Neural progenitor cell (in vitro differentiated cells): ENCODE data around the gene VTCN1. TPM values are rescaled to one million over a fixed set of nuclear protein-coding genes. Genes with fewer than 3 reads are reported as not detected.

ENCODE experiments used
- DNase-seq: peaks from one replicate; pipeline ENCODE4 v3.0.0-alpha.2; 2016; ENCODE audit warnings: low spot score
- H2AFZ ChIP-seq: fragments of 200-600 bp; sonication (generic); replicated peaks from 2 replicates; pipeline ENCODE4 v1.6.1; 2016; ENCODE audit warnings: antibody characterized with exemption
- H3F3A ChIP-seq: fragments of 200-600 bp; sonication (generic); 2 replicates; pipeline ENCODE4 v1.6.1; 2016; ENCODE audit warnings: antibody characterized with exemption, low read depth
- H3K27ac ChIP-seq: fragments of 200-600 bp; sonication (generic); 2 replicates; pipeline ENCODE4 v1.5.1; 2016; ENCODE audit warnings: mild to moderate bottlenecking
- H3K27me3 ChIP-seq: fragments of 200-600 bp; sonication (generic); 2 replicates; pipeline ENCODE4 v1.6.1; 2016; ENCODE audit warnings: mild to moderate bottlenecking, moderate library complexity
- H3K36me3 ChIP-seq: fragments of 200-600 bp; sonication (generic); 2 replicates; pipeline ENCODE4 v1.5.1; 2016
- H3K4me1 ChIP-seq: fragments of 200-600 bp; sonication (generic); 2 replicates; pipeline ENCODE4 v1.6.1; 2016; ENCODE audit warnings: mixed run types
- H3K4me2 ChIP-seq: fragments of 200-600 bp; sonication (generic); 2 replicates; pipeline ENCODE4 v1.6.1; 2016
- H3K4me3 ChIP-seq: fragments of 200-600 bp; sonication (generic); 2 replicates; pipeline ENCODE4 v1.5.1; 2016
- H3K79me2 ChIP-seq: fragments of 200-600 bp; sonication (generic); 2 replicates; pipeline ENCODE4 v1.6.1; 2016; ENCODE audit warnings: low read depth
- H3K9ac ChIP-seq: fragments of 200-600 bp; sonication (generic); 2 replicates; pipeline ENCODE4 v1.6.1; 2016
- H3K9me3 ChIP-seq: fragments of 200-600 bp; sonication (generic); 2 replicates; pipeline ENCODE4 v1.5.1; 2016; ENCODE audit warnings: low read depth
- H4K20me1 ChIP-seq: fragments of 200-600 bp; sonication (generic); 2 replicates; pipeline ENCODE4 v1.6.1; 2016; ENCODE audit warnings: low read depth
- H3K27ac Mint-ChIP-seq: 3 replicates; pipeline ENCODE4 v1.8.0; 2021; ENCODE audit warnings: mixed read lengths
- H3K27me3 Mint-ChIP-seq: 2 replicates; pipeline ENCODE4 v1.8.0; 2022; ENCODE audit warnings: low read depth, mild to moderate bottlenecking, inconsistent platforms, moderate library complexity, mixed read lengths; ENCODE audit not compliant: insufficient read depth
- H3K36me3 Mint-ChIP-seq: 3 replicates; pipeline ENCODE4 v1.8.0; 2021; ENCODE audit warnings: mixed read lengths
- H3K4me1 Mint-ChIP-seq: 3 replicates; pipeline ENCODE4 v1.8.0; 2021; ENCODE audit warnings: mixed read lengths
- H3K4me3 Mint-ChIP-seq: 3 replicates; pipeline ENCODE4 v1.8.0; 2021; ENCODE audit warnings: mild to moderate bottlenecking, moderate library complexity, mixed read lengths
- H3K9me3 Mint-ChIP-seq: 3 replicates; pipeline ENCODE4 v1.8.0; 2020; ENCODE audit warnings: mixed read lengths
- CTCF ChIP-seq: fragments of 200-600 bp; sonication (generic); IDR thresholded peaks from 2 replicates; pipeline ENCODE4 v1.5.1; 2017; ENCODE audit warnings: antibody characterized with exemption, mild to moderate bottlenecking
- EZH2 ChIP-seq: fragments of 200-600 bp; sonication (generic); IDR thresholded peaks from 2 replicates; pipeline ENCODE4 v1.6.1; 2017; ENCODE audit warnings: antibody characterized with exemption, mild to moderate bottlenecking, moderate library complexity
- EZH2phosphoT487 ChIP-seq: fragments of 200-600 bp; sonication (generic); IDR thresholded peaks from 2 replicates; pipeline ENCODE4 v1.6.1; 2017; ENCODE audit warnings: antibody characterized with exemption
- total RNA-seq: library from RNA; depleted of rRNA; stranded (reverse); fragments of >200 nt; gene quantifications from 2 replicates; pipeline ENCODE4 v1.2.3, GENCODE V29; 2015; ENCODE audit warnings: low replicate concordance

Gene VTCN1
- total RNA-seq, 1 donor from 2014 or later = 0.11 TPM

- no peak overlapping the region for H3K9ac ChIP-seq
- peaks cover 7% of the 10 kb centered on the region for H3K4me1 ChIP-seq
- peaks cover 5% of the 10 kb centered on the region for H3K9me3 ChIP-seq
- H3K36me3 ChIP-seq = no peaks in the 10 kb centered on the region
- H3K79me2 ChIP-seq = no peaks in the 10 kb centered on the region
- no peaks in the 10 kb centered on the region for H3K27me3 ChIP-seq
- peaks cover 16% of the 10 kb centered on the region for H3K4me1 Mint-ChIP-seq
- no peak overlapping the region for H3K27ac ChIP-seq
- H3K4me2 ChIP-seq = peak overlapping the region; percentile 9
- peak overlapping the region; percentile 3 for H3K27ac Mint-ChIP-seq
- no peaks in the 10 kb centered on the region for H3K36me3 Mint-ChIP-seq
- peaks cover 11% of the 10 kb centered on the region for H3K9me3 Mint-ChIP-seq
- no peak overlapping the region for H3K4me3 ChIP-seq
- no peak overlapping the region for H3K4me3 Mint-ChIP-seq
- no peaks in the 10 kb centered on the region for H3F3A ChIP-seq
- no peak for DNase-seq
- no peaks in the 10 kb centered on the region for H3K27me3 Mint-ChIP-seq
- H4K20me1 ChIP-seq = no peaks in the 10 kb centered on the region
- no peak overlapping the region for H2AFZ ChIP-seq
- TF ChIP-seq CTCF (no peak), EZH2 (no peak), EZH2phosphoT487 (no peak)
Measured at GRCh38 chr1:117188816-117189437, 21.8 kb downstream of the VTCN1 start.

GRCh38 chr1:117188170-117188815 lies 22.4 kb downstream of the VTCN1 start:
- peaks cover 7% of the 10 kb centered on the region for H3K4me1 ChIP-seq
- no peak overlapping the region for H3K4me3 ChIP-seq
- no peak overlapping the region for H3K4me2 ChIP-seq
- no peak overlapping the region for H3K27ac Mint-ChIP-seq
- H3K9me3 Mint-ChIP-seq = peaks cover 11% of the 10 kb centered on the region
- no peaks in the 10 kb centered on the region for H4K20me1 ChIP-seq
- no peak overlapping the region for H3K9ac ChIP-seq
- H3K4me3 Mint-ChIP-seq = no peak overlapping the region
- no peaks in the 10 kb centered on the region for H3K36me3 Mint-ChIP-seq
- H2AFZ ChIP-seq = no peak overlapping the region
- no peaks in the 10 kb centered on the region for H3K27me3 Mint-ChIP-seq
- peaks cover 16% of the 10 kb centered on the region for H3K4me1 Mint-ChIP-seq
- H3K27ac ChIP-seq = no peak overlapping the region
- no peak for DNase-seq
- no peaks in the 10 kb centered on the region for H3F3A ChIP-seq
- TF ChIP-seq CTCF (no peak), EZH2phosphoT487 (no peak), EZH2 (no peak)
- no peaks in the 10 kb centered on the region for H3K27me3 ChIP-seq
- no peaks in the 10 kb centered on the region for H3K36me3 ChIP-seq
- peaks cover 5% of the 10 kb centered on the region for H3K9me3 ChIP-seq
- H3K79me2 ChIP-seq = no peaks in the 10 kb centered on the region

GRCh38 chr1:117183112-117183511 lies 27.6 kb downstream of the VTCN1 start:
- Histone ChIP-seq H3K4me3 (no peak overlapping the region), H3K79me2 (no peaks in the 10 kb centered on the region), H3K9me3 (no peaks in the 10 kb centered on the region), H3K36me3 (no peaks in the 10 kb centered on the region), H3K27me3 (no peaks in the 10 kb centered on the region), H3K9ac (no peak overlapping the region), H3K27ac (no peak overlapping the region), H3K4me2 (no peak overlapping the region), H4K20me1 (no peaks in the 10 kb centered on the region), H2AFZ (no peak overlapping the region), H3F3A (peaks cover 10% of the 10 kb centered on the region), H3K4me1 (peaks cover 20% of the 10 kb centered on the region)
- peaks cover 33% of the 10 kb centered on the region for H3K4me1 Mint-ChIP-seq
- peaks cover 5% of the 10 kb centered on the region for H3K27me3 Mint-ChIP-seq
- no peak overlapping the region for H3K4me3 Mint-ChIP-seq
- no peaks in the 10 kb centered on the region for H3K9me3 Mint-ChIP-seq
- no peak for DNase-seq
- no peaks in the 10 kb centered on the region for H3K36me3 Mint-ChIP-seq
- H3K27ac Mint-ChIP-seq = no peak overlapping the region
- TF ChIP-seq CTCF = no peak
- no peak for TF ChIP-seq EZH2
- TF ChIP-seq EZH2phosphoT487 = no peak
